Superior temporal gyrus (tissue), 1 donor: ENCODE data around the gene BTN2A1.
"Not testable (repeated sequence)": the region's sequence is repeated elsewhere in the genome, so short reads cannot be mapped to it uniquely, and the experiment has no call there.

ENCODE experiments used
- DNase-seq: peaks from one replicate; pipeline ENCODE4 v3.0.0-alpha.2; 2016; ENCODE audit errors: extremely low spot score

The BTN2A1 gene

GRCh38 chr6:26432627-26433201 is 25.0 kb upstream of the BTN2A1 start:
- no peak for DNase-seq

GRCh38 chr6:26433680-26434079 is 24.1 kb upstream of the BTN2A1 start:
- not testable (repeated sequence) for DNase-seq

- no peak for DNase-seq
Observed at GRCh38 chr6:26436018-26436417, 21.7 kb upstream of the BTN2A1 start.

GRCh38 chr6:26437550-26437949 is 20.2 kb upstream of the BTN2A1 start:
- no peak for DNase-seq

- no peak for DNase-seq
Observed at GRCh38 chr6:26438000-26438399, 19.8 kb upstream of the BTN2A1 start.

- DNase-seq, result no peak
Observed at GRCh38 chr6:26439151-26440125, 18.3 kb upstream of the BTN2A1 start.

GRCh38 chr6:26440977-26441358 is 16.8 kb upstream of the BTN2A1 start:
- DNase-seq, result no peak

- DNase-seq, result no peak
Observed at GRCh38 chr6:26441977-26442376, 15.8 kb upstream of the BTN2A1 start.

GRCh38 chr6:26445934-26446667 is 11.7 kb upstream of the BTN2A1 start:
- no peak for DNase-seq

GRCh38 chr6:26447257-26447656 is 10.5 kb upstream of the BTN2A1 start:
- DNase-seq, result no peak

- DNase-seq, result no peak
Observed at GRCh38 chr6:26450240-26450639, 7.5 kb upstream of the BTN2A1 start.

GRCh38 chr6:26452631-26453235 is 5.0 kb upstream of the BTN2A1 start:
- DNase-seq, result no peak

- no peak for DNase-seq
Observed at GRCh38 chr6:26454631-26455030, 3.1 kb upstream of the BTN2A1 start.

GRCh38 chr6:26455357-26455970 is 2.3 kb upstream of the BTN2A1 start:
- DNase-seq, result no peak

- DNase-seq, result no peak
Observed at GRCh38 chr6:26457264-26457805, 420 bp upstream of the BTN2A1 start.

GRCh38 chr6:26459023-26459810 is 1.5 kb downstream of the BTN2A1 start:
- DNase-seq, result no peak

GRCh38 chr6:26461353-26461752 is 3.6 kb downstream of the BTN2A1 start:
- DNase-seq, result not testable (repeated sequence)

GRCh38 chr6:26464014-26464413 is 6.3 kb downstream of the BTN2A1 start:
- DNase-seq, result no peak

- DNase-seq, result no peak
Observed at GRCh38 chr6:26464416-26465131, 6.8 kb downstream of the BTN2A1 start.

- DNase-seq, result no peak
Observed at GRCh38 chr6:26465776-26466175, 8.0 kb downstream of the BTN2A1 start.
